Lower leg skin (tissue), 3 donors: ENCODE results near the gene TSPEAR.

Experiments used
- CTCF ChIP-seq, 3 donors: fragments of 450-650 bp; IDR thresholded peaks; one replicate each; pipeline ENCODE4 v1.5.1; 2016; ENCODE audit warnings: antibody characterized with exemption in 3 of 3, mild to moderate bottlenecking in 3 of 3, moderate library complexity in 2 of 3
- POLR2A ChIP-seq, 2 donors: fragments of 450-650 bp; IDR thresholded peaks; one replicate each; pipeline ENCODE4 v1.6.1; 2016 to 2017; ENCODE audit warnings: antibody characterized with exemption in 2 of 2, mild to moderate bottlenecking in 1 of 2, moderate library complexity in 1 of 2

DNA sequence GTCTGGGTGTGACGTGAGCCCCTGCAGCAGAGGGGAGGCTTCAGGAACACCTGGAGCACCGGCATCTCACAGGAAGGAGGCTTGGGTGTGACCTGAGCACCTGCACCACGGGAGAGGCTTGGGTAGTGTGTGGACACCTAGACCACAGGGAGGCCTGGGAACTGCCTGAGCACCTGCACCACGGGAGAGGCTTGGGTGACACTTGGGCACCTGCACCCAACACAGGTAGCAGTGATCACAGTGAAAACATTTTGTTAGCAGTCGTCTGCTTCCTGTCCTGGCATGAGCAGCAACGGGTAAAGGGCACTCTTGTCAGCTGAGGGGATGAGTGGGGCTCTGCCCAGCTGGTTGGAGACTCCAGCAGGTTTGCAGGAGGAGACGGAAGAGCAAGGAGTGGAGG lies 233.7 kb downstream of the TSPEAR start:
- TF ChIP-seq CTCF (IDR thresholded peaks at IDR 0.05) (no peak), POLR2A (IDR thresholded peaks at IDR 0.05) (no peak)
